Stimulated activated CD4-positive, alpha-beta T cell treated with anti-CD3 and anti-CD28 coated beads, Interleukin-4, amount 100 ng/mL, for 1 hour (primary cell): ENCODE results near the gene TPM1.
"Not testable (repeated sequence)": the region's sequence is repeated elsewhere in the genome, so short reads cannot be mapped to it uniquely, and the experiment has no call there.

Experiments
- DNase-seq: peaks from one replicate; pipeline ENCODE4 v3.0.0-alpha.2; 2020

TPM1 gene

DNA sequence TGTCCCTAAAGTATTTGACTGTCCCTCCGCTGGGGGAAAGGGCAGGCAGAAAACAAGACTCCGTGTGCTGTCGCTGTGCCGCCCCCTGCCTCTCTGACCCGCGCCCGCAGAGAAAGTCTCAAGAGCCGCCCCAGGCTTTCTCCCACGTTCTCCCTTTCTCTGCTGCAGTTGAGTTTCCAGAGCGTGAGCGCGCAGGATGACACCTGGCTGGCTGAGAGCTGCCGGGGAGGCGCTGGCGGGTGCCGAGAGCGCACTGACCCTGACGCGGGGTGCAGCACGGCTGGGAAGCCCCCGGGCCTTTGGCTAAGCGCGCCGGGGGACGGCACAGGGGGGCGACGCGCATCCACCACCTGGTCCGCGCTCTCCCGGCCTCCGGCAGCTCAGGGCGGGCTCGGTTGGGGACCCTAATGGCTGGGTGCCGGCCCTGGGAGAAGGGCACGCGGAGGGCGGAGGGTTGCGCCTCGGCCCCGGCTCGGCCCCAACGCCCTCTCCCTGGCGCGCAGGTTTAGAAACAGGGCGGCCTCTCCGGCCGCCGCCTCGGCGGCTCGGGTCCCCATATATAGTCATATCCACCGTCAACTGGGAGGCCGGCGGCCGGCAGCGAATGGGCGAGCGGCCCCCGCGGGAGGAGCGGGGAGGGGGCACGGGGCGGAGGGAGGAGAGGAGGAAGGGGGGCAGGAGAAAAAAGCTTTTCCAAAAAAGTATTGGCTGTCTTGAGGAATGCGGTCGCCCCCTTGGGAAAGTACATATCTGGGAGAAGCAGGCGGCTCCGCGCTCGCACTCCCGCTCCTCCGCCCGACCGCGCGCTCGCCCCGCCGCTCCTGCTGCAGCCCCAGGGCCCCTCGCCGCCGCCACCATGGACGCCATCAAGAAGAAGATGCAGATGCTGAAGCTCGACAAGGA, at the start of gene TPM1:
TSS of gene TPM1 (plus strand) at position 774 of the 903 bp plus-strand sequence. CDS start at position 857, 83 bp downstream.
- peak; percentile 8 for DNase-seq

DNA sequence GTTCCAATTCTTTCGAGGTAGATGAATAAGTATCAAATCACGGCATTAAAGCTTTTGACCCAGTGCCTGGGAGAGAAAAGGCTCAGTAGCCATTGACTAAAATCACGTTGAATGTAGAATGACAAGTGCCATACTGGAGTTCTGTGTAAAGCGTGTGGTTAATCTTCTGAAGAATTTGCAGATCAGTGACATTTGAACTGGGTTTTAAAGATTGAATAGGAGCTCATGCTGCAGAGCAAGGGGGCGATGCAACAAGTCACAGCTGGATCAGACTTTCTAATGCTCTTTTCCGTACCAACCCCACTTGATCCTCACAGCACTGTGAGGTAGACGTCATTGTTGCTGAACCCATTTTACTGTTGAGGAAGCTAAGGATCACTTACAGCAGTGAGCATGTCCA, 49.5 kb upstream of the TPM1 start:
- DNase-seq, result no peak

DNA sequence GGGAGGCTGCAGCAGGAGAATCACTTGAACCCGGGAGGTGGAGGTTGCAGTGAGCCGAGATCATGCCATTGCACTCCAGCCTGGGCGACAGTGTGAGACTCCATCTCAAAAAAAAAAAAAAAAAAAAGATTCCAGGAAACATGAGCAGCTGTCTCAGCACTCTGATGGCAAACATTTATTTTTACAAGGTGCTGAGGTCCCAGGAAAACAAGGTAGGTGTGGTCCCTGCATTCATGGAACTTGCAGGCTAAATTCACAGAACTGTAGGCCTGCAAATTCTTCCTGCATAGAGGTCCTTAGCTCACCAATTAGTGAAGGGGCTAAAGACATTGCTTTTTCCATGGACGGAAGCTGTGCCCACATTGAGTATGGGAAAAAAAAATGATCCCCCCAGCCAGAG, 48.9 kb upstream of the TPM1 start:
- DNase-seq, result not testable (repeated sequence)

DNA sequence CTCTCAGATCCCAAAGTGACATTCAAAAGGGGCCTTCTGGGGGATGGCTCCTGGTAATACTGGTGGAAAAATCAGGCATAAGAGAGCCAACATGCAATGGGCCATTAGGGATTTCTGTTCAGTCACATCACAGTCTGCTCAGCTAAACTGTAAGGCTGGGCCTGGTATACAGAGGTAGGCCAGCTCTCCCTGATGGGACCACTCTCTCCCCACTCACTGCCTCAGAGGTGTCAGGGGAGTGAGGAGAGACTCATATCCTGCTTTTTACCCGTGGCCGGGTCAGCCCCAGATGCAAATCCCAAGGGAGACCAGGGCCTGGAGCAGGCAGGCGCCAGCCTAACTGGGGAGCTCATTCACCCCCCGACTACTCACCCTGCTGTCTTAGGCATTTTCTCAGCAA, 48.1 kb upstream of the TPM1 start:
- DNase-seq, result no peak

DNA sequence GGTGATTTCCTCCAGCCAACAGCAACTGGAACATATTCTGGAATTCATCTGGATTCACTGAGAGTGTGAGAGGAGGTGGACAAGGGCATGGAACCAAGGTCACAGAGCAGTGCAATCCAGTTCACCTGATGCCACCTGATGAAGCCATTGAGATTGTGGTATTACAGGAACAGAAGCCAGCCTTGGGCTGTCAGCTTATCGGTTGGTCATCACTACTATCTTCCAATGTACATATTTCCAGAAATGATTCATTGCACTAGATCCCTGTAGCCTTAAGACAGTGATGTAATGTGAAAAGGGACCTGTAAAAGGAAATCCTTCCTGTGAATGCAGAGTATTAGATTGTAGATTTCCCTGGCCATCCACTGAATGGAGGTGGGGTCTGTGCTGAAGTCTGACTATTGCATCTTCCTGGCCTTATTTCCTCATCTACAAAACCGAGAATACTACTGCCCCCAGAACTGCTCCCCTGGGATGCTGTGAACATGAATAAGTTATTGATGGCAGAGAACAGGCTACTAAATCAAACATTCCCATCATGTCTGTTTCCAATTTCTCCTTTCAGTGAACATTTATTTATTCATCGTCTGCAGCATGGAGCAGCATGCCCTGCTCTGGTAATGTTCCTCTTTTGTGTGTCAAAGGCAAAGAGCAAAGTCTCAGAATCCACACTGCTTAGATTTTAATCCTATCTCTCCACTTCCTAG, 47.4 kb upstream of the TPM1 start:
- DNase-seq, result no peak

DNA sequence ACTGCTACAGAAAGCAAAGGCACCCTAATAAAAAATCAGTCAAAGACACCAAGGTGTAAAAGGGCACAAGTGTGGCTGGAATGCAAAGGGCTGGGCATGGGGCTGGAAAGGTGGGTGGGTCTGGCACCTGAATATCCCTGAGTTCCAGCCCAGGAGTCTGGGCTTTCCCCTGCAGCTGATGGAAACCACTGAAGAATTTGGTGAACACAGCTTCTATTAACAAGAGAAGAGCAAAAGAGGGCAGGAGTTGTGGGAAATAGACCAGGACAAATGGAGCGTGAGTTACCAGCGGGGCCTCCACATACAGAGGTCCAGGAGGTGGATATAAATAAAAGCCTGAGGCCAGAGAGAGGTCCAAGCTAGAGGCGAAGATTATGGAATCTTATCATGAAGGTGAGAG, 45.1 kb upstream of the TPM1 start:
- DNase-seq, result no peak

DNA sequence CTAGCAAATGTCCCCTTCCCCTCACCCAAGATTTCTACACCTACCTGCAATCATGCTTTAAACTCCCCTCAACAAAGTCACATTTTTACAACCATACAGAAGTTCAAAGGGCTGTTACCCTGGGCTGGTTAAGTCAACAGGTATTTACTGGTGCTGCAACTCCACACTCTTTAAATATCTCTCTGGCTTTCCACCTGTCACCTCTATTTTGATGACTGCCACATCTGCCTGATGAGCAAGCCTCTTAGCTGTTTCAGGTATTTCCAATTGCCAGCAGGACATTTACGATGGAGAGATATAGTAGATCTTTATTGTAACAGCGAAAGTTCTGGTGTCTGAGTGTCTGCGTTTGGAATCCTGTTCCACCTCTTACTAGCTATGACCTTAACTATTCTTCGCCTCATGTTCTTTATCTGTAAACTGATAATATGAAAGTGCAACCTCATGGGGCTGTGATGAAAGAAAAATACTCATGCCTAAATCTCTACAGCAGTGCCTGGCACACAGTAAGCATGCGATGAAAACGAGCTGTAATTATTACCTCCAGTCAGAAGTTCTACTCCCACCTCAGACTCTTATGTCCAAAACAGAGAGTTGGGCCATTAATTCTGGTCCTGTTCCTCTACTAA, 44.2 kb upstream of the TPM1 start:
- DNase-seq, result no peak

DNA sequence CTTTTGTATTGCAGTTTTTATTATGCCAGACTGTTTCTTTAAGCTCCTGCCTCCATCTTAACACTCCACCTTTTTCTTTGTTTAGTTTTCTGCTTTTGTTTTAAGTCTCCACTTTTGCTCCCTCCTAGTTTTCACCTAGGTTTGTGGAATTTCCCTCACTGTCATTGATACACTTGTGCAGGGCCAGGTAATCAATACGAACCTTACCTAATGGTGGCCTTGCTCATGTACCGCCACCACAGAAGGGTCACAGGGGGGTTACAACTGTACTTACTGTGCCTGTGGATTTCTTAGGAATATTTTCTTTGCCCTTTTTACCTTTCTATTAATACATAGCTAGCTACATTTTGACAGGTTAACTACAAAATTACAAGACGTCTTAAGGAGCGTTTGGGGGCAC, 43.4 kb upstream of the TPM1 start:
- no peak for DNase-seq

DNA sequence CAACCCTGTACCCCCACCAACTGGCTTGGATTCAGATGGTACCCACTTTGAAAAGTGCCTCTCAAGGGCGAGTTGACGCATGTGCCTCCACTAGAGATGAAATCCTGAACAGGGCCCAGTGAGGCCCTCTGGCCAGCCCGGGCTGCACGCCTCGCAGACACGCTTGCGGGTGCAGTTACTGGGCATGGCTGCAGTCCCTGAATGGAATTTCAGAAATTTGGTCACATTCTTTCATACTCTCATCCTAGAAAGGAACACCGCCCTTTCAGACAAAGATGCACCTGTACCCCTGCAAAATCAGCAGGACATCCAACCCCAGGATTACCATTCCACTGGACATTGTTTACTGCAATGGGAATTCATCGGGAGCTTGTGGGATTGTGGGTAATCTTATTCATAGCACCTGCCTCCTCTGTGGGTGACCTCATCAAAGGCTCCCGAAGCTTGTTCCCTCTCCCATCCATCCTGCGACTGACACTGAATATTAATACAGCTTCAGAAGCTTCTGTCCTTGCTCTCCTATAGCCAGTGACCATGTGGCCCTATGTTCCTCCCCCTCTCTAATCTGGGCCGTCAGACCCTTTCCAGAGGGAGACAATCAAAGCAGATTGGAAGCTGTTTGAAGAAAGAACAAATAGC, 42.5 kb upstream of the TPM1 start:
- DNase-seq, result no peak

DNA sequence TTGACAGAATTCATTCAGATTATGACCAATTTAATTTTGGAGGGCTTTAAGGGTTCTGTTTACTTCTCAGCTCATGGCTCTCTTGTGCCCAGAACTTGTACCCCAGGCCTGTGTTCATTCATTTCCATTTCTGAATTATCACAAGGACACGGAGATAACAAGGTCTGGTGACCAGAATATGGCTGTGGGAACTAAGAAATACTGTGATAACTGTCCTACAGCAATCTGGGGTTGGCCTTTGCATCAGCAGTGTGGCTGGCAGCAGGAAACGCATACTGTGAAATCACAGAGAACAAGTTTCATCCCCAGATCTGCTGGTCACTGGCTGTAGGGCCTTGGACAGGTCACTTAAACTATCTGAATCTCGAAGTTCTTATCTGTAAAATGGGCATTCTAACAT, 41.8 kb upstream of the TPM1 start:
- no peak for DNase-seq

DNA sequence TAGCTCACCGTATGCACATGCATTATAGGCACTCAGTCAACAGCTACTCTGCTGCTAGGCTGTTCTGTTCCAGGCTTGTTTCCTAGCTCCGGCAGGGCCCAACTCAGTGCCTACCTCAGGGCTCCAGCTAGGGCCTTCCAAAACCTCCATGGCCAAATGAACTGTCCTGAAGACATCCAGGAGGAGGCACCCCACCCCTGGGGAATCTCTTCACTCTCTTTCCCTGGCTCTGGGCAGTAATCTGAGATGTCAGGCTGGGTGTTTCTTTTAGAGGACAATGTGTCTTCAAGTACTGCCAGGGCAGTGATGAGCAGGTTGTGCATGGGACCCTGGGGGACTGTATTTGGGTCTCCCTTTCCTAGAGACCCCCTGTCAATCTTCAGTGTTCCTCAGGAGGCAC, 38.3 kb upstream of the TPM1 start:
- no peak for DNase-seq

DNA sequence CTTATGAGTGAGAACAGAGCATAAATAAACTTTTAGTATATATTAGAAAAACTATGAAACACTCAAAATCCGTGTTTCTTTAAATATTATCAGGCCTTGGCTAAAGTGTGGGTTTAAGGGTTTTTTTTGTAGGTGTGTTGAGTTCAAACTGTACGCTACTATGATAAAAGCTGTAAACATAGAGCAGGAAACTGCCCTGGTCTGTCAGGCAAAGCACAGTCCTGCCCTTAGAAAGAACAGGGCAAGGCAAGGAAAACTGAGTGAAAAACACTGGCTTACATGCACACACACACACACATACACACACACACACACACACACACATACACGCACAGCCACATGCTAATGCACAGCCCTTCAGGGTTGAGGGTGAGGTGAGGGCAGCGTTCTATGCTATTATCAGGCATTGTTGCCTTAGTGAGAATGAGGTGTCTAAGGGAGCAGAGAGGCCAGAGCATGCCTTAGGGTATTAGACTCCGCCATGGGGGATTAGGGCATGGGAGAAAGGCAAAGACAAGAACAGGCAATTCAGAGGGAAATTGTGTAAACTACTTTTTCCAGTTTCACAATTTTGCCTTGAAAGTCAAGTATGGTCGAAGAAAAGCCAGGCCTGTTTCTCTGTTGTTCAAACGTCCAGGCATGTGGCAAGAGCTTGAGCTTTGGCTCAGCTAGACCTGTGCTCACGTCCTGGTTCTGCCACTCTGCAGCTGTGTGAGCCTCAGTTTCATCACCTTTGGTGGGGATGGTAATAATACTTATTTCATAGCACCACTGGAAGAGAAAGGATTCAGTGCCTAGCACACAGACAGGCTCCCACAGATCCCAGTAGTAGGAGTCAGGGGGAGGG, 36.3 kb upstream of the TPM1 start:
- no peak for DNase-seq

DNA sequence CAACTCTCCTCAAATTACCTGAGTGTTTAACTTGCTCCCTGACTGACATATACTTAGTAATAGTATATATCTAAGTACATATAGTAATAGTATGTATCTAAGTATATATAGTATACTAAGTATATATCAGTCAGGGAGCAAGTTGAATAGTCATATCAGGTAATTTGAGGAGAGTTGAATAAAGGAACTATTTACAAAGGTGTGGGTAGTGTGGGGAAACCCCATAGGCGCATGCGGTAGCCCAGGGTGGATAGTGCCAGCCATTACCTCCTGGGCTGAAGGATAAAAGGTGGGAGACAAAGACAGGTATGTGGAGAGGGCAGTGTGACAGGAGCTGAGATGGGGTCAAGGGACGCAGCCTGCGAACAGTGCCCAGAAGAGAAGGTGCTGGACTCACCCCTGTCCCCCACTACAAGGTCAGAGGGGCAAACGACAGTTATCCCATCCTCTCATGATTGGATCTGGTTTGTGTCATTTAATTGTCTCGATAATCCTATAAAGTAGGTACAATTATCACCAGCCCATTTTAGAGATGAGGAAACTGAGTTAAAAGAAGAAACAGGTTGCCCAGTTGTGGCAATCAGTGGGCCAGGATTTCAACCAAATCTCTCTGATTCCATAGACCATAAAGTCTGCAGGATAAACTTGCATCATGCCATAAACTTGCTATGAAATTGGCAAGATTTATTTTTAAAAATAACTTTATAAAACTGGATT, 34.1 kb upstream of the TPM1 start:
- DNase-seq, result no peak

DNA sequence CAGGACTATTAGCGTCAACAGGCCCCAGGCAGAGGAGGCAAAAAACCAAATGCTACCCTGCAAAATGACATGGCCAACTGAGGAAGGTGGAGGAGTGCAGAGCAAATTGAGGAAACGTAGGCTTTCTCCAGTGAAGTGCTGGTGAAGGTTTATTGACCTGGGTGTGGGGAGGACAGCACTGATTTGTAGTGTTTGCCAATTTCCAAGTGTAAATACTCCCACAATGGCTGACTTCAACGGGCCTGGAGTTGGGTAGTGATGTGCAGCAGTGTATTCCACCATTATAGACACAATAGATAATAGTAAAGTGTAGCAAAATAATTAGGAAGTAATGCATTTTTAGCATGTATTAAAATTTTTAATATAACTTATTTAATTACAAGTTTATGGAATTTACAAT, 32.2 kb upstream of the TPM1 start:
- no peak for DNase-seq

DNA sequence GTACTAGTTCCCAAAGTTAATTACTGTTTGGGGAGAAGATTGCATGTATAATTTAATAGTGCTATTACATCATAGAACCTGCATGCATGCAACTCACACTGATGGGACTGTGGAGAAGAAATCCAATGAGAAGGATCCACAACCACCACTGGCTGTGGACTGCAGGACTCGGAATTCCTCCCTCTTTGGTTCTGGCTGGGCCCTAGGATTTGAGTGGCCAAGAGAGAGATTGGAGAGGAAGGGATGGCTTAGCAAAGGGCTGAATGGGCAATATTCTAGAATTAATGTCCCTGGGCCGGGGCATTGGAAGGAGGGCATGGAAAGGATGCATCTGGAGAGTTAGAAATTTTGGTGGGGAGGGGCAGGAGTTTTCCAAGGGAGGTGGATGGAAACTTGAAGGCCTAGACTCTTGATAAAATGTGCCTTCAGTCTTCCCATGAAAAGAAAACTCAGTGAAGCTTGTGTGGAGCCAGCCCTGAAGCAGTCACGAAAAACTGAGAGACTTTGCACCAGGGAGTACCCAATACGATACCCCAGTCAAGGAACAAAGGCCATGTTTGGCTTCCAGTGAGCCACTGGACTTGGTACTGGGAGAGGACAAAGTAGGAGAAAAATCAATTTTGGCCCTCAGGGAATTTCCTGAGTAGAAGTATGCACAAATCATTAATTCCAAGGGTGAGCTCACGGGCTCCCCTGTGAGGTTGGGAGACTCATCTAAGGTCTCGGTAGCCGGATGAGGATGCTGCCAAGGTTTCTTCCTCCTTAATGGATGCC, 31.4 kb upstream of the TPM1 start:
- DNase-seq, result no peak

DNA sequence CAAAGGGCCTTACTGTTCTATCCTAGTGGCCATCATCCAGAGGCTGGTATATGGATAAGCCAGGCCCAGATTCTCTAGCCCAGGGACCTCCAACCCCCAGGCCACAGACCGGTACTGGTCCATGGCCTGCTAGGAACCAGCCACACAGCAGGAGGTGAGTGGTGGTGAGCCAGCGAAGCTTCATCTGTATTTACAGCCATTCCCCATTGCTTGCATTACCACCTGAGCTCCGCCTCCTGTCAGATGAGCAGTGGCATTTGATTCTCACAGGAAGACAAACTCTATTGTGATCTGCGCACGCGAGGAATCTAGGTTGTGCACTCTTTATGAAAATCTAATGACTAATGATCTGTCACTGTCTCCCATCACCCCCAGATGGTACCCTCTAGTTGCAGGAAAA, 30.1 kb upstream of the TPM1 start:
- no peak for DNase-seq

DNA sequence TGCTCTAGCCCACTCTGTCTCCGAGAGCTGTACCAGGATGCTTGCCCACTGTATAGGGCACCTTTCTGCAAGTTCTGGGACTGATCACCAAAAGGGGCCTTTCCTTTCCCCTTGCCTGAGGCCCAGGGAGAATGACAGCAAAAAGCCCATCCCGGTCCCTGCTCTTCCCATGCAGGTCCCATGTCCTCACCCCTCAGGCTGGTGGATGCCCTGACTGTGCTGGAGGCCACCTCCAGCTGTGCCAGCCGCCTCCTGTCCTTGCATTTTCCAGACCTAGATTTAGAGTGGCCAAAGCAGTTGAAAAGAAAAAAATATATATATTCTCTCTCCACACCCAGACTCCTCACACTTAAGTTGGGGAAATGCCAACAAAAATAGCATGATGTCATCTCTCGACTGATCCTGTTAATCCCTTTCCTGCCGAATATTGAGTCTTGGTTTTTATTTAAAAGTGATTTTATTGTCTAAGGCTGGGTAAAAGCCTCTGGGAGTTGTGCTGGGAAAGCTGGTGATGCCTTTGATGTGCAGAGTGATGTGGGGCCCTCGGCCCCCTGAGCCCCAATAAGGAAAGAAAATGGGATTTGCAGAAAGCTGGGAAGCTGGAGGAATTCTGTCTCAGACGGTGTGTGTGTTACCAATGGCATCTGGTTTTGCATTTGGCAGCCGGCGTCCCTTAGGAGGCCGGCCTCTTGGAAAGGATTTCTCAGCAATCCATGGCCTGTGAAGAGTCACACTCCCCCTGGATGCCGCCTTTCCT, 29.3 kb upstream of the TPM1 start:
- DNase-seq, result no peak

DNA sequence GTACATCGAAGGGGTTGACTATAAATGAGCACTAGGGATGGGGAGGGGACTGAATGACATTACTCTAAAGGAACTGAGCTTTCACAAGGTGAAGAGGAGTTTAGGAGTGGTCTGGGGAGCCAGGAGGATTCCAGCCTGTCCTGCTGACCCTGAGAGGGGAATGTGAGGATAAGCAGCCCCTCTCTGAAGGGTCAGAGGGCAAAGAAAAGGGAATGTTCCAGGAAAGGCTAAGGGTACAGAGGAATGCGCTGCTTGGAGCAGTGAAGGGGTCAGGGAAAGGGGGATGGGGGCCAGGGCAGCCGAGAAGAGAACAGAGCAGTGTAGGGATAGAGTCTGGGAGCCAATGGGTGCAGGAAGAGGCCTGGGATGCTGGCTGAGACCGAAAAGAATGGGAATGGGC, 28.0 kb upstream of the TPM1 start:
- DNase-seq, result no peak

DNA sequence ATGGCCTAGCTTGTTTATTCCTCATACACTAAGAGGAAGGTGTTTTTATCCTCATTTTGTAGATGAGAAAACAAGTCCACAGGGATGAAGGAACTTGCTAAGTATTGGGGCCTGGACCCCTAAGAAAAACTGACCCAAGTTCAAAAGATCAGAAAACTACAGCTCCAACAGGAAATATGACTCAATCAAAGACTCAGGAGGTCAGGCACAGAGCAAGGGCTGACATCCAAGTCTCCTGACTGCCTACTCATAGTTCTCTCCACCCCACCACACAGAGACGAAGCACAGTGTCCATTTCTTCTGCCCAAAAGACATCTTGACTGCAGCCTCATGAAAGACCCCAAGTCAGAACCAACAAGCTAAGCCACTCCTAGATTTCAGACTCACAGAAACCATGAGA, 26.9 kb upstream of the TPM1 start:
- DNase-seq, result no peak

DNA sequence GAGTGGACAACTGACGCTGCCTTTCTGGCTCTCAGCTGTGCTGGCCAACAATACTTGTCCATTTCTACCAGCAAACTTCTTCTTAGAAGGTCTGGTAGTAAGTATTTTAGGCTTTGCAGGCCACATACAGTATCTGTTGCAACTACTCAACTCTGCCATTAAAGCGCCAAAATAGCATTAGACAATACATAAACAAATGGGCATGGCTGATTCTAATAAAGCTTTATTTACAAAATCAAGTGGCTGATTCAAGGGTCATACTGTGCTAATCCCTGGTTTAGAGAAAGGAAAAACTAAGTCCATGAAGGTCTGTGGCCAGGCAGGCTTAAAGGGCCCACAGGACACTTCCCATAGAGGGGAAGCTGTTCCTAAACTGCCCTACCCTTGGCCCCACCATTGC, 26.3 kb upstream of the TPM1 start:
- no peak for DNase-seq
